Activated T-cell treated with anti-CD3 and anti-CD28 coated beads for 1 hour (primary cell): ENCODE measurements around the gene AHNAK2.
"Not testable (repeated sequence)": the region's sequence is repeated elsewhere in the genome, so short reads cannot be mapped to it uniquely, and the experiment has no call there.

Experiments used
- DNase-seq: peaks from one replicate; pipeline ENCODE4 v3.0.0-alpha.2; 2020; ENCODE audit warnings: low read depth

AHNAK2 gene

GRCh38 chr14:104977681-104978653, at the start of gene AHNAK2:
Gene AHNAK2, minus strand, starts transcription at chr14:104978374. Its CDS starts 137 bp downstream, at chr14:104978237.
- no peak for DNase-seq

- DNase-seq, result not testable (repeated sequence)
Measured at GRCh38 chr14:105027718-105028117, 49.5 kb upstream of the AHNAK2 start.

- no peak for DNase-seq
Measured at GRCh38 chr14:105026802-105027563, 48.8 kb upstream of the AHNAK2 start.

- DNase-seq, result no peak
Measured at GRCh38 chr14:105026033-105026785, 48.0 kb upstream of the AHNAK2 start.

DNA sequence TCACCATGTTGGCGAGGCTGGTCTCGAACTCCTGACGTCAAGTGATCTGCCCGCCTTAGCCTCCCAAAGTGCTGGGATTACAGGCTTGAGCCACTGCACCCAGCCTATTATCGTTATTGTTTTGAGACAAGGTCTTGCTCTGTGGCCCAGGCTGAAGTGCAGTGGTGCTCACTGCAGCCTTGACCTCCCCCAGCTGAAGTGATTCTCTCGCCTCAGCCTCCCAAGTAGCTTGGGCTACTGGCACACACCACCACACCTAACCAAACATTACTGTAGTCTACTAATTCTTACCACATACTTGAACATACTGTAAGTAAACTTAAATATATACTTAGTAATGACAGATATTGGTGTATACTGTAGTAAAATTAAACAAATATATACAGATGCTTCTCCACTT, 47.3 kb upstream of the AHNAK2 start:
- no peak for DNase-seq

- DNase-seq, result no peak
Measured at GRCh38 chr14:105023791-105024480, 45.8 kb upstream of the AHNAK2 start.

DNA sequence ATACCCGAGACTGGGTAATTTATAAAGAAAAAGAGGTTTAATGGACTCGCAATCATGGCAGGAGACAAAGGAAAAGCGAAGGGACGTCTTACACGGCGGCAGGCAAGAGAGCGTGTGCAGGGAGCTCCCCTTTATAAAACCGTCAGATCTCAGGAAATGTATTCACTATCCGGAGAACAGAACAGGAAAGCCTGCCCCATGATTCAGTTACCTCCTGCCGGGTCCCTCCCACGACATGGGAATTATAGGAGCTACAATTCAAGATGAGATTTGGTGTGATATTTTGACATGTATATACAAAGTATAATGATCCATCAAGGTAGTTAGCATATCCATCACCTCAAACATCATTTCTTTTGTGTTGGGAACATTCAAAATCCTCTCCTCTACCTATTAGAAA, 45.0 kb upstream of the AHNAK2 start:
- DNase-seq, result no peak

DNA sequence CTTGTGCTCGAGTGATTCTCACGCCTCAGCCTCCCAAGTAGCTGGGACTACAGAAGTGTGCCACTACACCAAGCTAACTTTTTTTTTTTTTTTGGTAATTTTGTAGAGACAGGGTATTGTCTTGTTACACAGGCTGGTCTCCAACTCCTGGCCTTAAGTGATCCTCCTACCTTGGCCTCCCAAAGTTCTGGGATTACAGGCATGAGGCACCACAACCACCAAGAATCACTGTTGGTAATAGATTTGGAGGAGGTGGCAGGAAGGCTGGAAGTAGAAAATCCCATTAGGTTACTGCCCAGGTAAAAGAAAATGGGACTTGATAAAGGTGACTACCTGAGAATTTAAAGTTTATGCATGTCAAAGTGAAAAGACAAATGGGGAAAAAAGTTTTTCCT, 44.1 kb upstream of the AHNAK2 start:
- DNase-seq, result no peak

DNA sequence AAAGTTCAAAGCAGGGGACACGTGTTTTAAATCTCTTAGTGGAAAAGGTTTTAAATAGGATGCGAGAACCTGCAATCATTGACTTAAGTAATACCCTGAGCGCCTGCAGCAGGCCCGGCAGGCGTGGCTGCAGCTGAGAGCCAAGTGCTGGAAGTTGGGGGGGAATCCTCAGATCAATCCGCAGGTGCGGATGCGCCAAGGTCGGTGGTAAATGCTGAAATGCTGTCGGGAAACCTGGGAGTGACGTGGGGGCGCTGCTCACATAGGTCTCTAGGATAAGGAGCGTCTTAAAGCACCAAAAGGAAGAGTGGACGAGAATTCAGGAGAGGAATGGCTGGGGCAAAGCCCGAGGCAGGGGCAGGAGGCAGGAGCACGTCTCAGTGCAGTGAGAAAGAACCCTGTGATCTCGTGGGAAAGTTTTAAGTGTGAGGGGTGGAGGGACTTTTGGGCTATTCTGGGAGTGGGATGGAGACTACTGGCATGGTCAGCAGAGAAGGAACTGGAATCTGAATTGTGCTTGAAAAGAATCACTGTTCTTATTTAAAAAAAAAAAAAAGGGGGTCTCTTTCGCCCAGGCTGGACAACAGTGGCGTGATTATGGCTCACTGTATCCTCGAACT, 43.6 kb upstream of the AHNAK2 start:
- no peak for DNase-seq

DNA sequence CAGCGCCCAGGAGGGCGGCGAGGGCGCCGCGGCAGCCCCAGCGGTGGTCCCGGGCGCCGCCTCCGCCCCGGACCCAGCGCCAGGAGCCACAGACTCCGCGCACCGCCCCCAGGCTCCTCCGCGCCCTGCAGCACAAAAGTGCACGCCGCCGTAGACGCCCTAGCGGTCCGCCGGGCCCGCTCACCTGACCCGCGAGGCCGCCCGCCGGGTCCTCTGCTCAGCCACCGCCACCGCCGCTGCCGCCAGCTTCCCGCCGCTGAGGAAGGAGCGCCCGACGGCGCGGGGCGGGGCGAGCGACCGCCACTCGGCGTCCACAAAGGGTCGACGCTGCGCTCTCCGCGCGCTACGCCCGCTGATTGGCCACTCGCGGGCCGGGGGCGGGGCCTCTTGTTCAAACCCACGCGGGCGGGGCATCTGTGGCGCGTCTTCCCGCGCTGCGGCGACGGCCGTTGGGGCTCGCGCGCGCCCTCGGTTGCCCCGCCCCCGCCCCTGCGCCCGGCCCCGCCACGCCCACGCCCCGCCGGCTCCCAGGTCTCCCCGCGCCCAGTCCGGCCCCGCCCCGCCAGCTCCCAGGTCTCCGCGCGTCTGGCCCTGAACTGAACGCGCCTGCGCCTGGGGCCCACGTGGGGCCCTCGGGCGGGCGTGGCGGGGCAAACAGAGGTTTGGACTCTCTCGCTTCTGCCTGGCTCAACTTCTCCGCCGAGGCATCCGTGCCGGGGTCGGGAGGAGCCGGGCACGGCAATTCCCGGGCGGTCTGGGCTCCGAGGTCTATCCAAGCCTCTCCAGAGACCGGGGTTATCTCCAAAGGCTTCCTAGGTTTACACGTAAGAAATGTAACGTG, 42.9 kb upstream of the AHNAK2 start, which contains the start of gene CDCA4:
Gene CDCA4 (minus strand): TSS at position 269 of the 841 bp plus-strand sequence. CDS start 9,154 bp downstream, outside the sequence.
- DNase-seq, result peak; percentile 97

DNA sequence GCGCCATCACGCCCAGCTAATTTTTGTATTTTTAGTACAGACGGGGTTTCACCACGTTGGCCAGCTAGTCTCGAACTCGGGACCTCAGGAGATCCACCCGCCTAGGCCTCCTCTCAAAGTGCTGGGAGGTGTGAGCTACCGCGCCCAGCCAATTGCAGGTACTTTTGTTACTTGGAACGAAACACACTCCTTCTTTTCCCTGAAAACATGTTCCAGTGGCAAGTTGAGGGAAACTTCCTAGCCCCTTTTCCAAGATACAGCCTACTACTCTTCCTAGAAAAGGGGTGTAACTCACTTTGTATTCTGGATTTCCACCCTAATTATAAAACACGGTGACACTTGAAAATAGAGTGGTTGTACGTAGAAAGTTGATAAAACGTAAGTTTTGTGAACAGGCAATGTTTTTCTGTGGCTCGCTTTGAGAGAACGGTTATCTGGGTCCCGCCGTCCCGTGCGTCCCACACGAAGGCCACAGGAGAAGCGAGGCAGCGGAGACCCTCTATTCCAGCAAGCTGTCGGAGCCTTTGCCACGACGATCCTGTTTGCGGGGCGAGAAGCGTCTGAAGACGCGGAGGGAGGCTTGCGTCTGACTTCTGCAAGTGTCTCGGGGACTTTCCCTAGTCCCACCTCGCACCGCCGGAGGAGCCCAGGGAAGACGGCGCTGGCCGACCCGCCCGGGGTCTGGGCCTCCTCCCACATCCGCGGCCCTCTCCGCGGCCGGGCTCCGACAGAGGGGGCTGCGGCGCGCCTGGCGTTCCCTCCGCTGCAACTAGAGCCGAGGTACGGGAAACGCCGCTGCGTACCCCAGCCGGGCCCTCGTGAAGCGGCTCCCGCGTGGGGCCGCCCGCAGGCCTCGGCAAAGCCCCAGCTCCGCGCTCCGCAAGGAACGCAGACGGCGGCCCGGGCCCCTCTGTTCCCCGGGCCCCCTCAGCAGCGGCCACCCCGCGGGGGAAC, 42.0 kb upstream of the AHNAK2 start:
- DNase-seq, result peak; percentile 40

DNA sequence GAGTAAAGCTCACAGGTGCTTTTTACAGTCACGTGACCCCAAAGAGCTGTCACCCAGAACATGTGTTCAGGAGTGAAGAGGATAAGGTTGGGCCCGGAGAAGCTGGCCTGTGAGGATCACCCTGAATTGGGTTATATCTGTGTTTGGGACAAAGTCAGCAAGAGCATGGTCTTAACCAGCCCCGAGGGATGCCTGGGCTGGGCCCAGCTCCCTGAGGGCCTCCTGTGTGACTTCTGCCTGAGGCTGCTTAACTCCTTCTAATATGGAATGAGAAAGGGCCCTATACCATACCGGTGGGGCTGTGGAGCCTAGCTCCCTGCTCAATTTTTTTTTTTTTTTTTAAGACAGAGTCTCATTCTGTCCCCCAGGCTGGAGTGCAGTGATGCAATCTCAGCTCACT, 40.2 kb upstream of the AHNAK2 start:
- no peak for DNase-seq

- no peak for DNase-seq
Measured at GRCh38 chr14:105015905-105016304, 37.7 kb upstream of the AHNAK2 start.

DNA sequence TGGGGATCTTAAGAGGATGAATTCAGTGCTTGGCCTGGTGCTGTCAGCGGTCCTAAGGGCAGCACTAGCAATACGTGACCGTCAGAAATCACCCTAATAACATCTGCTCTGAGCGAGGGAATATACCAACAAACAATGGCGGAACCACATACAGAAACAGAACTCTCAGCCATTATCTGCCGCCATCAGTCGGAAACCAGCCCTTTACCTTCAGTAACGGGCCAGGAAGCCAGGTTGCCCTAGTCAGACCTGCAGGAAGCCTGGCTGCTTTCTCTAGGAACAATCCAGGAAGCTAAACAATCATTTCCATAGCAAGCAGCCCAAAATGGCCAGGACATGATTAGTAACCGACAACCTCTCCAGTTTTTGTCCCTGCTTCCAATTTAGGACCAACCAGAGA, 37.1 kb upstream of the AHNAK2 start:
- no peak for DNase-seq

- DNase-seq, result no peak
Measured at GRCh38 chr14:105014631-105015030, 36.5 kb upstream of the AHNAK2 start.

DNA sequence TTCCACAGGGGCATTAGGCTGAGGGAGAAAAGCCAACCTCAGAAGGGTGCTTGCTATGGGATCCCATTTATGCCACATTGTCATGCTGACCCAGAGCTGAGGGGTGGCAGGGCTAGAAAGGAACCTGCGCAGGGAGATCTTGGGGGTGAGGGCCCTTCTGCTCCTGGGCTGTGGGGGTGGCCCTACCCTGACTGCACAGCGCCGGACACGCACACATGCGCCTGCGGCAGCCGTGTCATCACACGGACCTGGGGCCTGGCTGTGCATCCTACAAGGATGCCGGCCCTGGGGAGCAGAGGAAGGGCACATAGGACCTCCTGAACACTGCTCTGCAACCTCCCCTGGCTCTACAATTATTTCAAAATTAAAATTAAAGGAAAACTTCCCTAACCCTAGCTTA, 35.9 kb upstream of the AHNAK2 start:
- no peak for DNase-seq

DNA sequence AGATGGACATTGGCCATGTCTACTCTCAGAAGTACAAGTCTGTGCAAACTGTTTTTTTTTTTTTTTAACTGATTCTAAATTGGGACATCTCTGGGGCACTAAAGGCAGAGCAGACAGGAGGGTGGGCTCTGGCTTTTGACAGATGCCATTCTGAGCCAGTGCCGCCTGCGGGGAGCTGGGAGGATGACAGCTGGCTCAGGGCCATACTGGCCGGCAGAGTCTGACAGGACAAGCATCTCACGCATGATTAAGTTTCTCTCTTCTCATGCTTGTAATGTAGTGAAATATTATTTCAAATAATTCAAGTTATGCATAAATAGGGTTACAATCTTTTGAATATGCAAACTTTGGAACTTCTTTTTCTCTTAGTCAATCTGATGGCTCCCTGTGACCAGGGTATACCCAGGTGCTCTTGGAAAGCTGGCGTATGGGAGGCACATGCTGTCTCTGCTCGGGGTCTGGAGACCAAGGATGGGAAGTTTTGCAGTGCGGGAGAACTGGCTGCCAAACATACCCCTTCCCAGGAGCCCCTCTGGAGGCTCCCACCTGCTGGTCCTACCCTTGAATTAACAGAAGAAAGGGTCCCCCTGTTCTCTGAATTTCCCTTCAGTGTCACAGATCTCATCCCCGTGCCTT, 35.1 kb upstream of the AHNAK2 start:
- no peak for DNase-seq

- DNase-seq, result no peak
Measured at GRCh38 chr14:105012171-105012985, 34.2 kb upstream of the AHNAK2 start.
